Panc1 (cell line): ENCODE measurements around the gene TWIST2. TPM values are rescaled to one million over a fixed set of nuclear protein-coding genes. Genes with fewer than 3 reads are reported as not detected.

Experiments used
- ATAC-seq: fragments of 200-7000 bp; cut with Tn5 transposase; 2 replicates; pipeline ENCODE4 v1.9.1; 2020; ENCODE audit warnings: mild to moderate bottlenecking, moderate library complexity
- BruUV-seq: library from RNA; stranded (reverse); fragments of 400-500 nt; replicated peaks from 2 replicates; lab custom pipeline; 2021; lab: Mats Ljungman, UMichigan
- CTCF ChIA-PET: fragments of 300-600 bp; sonication (Branson Sonifier 250); formaldehyde crosslinking; loops from one replicate; lab custom pipeline; 2022; ENCODE audit warnings: antibody characterized with exemption; lab: Charles Lee
- POLR2A ChIA-PET: fragments of 300-600 bp; sonication (Branson Sonifier 250); formaldehyde crosslinking; loops from one replicate; lab custom pipeline; 2022; ENCODE audit warnings: antibody characterized with exemption; lab: Charles Lee
- DNase-seq: peaks from one replicate; pipeline ENCODE4 v3.0.0-alpha.2; 2010; ENCODE audit warnings: low read depth, low spot score
- H3K27ac ChIP-seq: 2 replicates; pipeline ENCODE4 v1.5.1; 2011; ENCODE audit warnings: mild to moderate bottlenecking, low read length, inconsistent platforms
- H3K27me3 ChIP-seq: fragments of 200-500 bp; sonication (Bioruptor generic); 2 replicates; pipeline ENCODE4 v1.6.0; 2014; ENCODE audit warnings: low read length, inconsistent platforms; ENCODE audit not compliant: control insufficient read depth, insufficient read depth
- H3K36me3 ChIP-seq: fragments of 200-500 bp; sonication (Bioruptor generic); 2 replicates; pipeline ENCODE4 v1.5.1; 2014; ENCODE audit warnings: inconsistent platforms, mild to moderate bottlenecking, low read length, moderate library complexity; ENCODE audit not compliant: control insufficient read depth, insufficient read depth
- H3K4me1 ChIP-seq: 2 replicates; pipeline ENCODE4 v1.5.1; 2011; ENCODE audit warnings: inconsistent platforms, mild to moderate bottlenecking, low read length, moderate library complexity; ENCODE audit not compliant: control insufficient read depth, insufficient read depth
- H3K4me3 ChIP-seq, 2 experiments: 2 replicates each; pipeline ENCODE4 v1.5.1; 2011 to 2012; ENCODE audit warnings: low read depth in 2 of 2, low read length in 2 of 2, mild to moderate bottlenecking in 2 of 2, inconsistent platforms in 1 of 2, moderate library complexity in 1 of 2
- H3K9me3 ChIP-seq: fragments of 200-500 bp; sonication (Bioruptor generic); 2 replicates; pipeline ENCODE4 v1.5.1; 2014; ENCODE audit warnings: low read depth, mild to moderate bottlenecking, inconsistent platforms, low read length, moderate library complexity; ENCODE audit not compliant: control insufficient read depth, insufficient read depth
- CTCF ChIP-seq: fragments of 450-650 bp; IDR thresholded peaks from 2 replicates; pipeline ENCODE4 v1.5.1; 2017; ENCODE audit warnings: mild to moderate bottlenecking
- POLR2AphosphoS5 ChIP-seq: IDR thresholded peaks from 2 replicates; pipeline ENCODE4 v1.6.1; 2012; ENCODE audit warnings: mild to moderate bottlenecking, low read depth, low read length, moderate library complexity
- REST ChIP-seq, 2 experiments: IDR thresholded peaks; 2 replicates each; pipeline ENCODE4 v1.6.1; 2011 to 2012; ENCODE audit warnings: low read depth in 2 of 2, control low read depth in 1 of 2, low read length in 1 of 2, mild to moderate bottlenecking in 1 of 2, moderate library complexity in 1 of 2; ENCODE audit not compliant: insufficient read depth in 1 of 2
- SIN3A ChIP-seq: IDR thresholded peaks from 2 replicates; pipeline ENCODE4 v1.6.1; 2012; ENCODE audit warnings: low read depth, mild to moderate bottlenecking, low read length, moderate library complexity, borderline replicate concordance; ENCODE audit not compliant: insufficient read depth
- TCF7L2 ChIP-seq: IDR thresholded peaks from 2 replicates; pipeline ENCODE4 v1.6.1; 2011; ENCODE audit warnings: mild to moderate bottlenecking, low read depth, low read length, inconsistent platforms
- in situ Hi-C: cut with HindIII; loops from 2 replicates; pipeline ENCODE4 v1.10.0; 2016; ENCODE audit warnings: low sequenced_read_pairs, low pct_unique_long_range_greater_than_20kb
- intact Hi-C: fragments of 100-400 bp; cut with micrococcal nuclease; formaldehyde crosslinking; loops from one replicate; pipeline ENCODE4 v1.10.0; 2022; ENCODE audit not compliant: unreplicated experiment
- total RNA-seq: library from RNA; stranded (reverse); gene quantifications from one replicate; pipeline ENCODE4 v1.2.1, GENCODE V29; 2021; ENCODE audit not compliant: unreplicated experiment

The TWIST2 gene
- total RNA-seq, 1 experiment from 2014 or later, result 4.2 TPM

- BruUV-seq, result no TSS peak
- in situ Hi-C loops, result no loop called here
- peak overlapping the region; percentile 99 for H3K27ac ChIP-seq
- no peaks in the 10 kb centered on the region for H3K27me3 ChIP-seq
- ChIA-PET CTCF (no interaction called here), POLR2A (no interaction called here)
- H3K4me3 ChIP-seq, result peak overlapping the region in 1 of 2 experiments; percentile 24; a peak in 2 of 4 replicates
- TF ChIP-seq REST (IDR thresholded peaks at IDR 0.05; ENCODE audit: insufficient read depth in 1 of 2, low read depth in 2 of 2, low read length in 1 of 2), result no peak
- TF ChIP-seq POLR2AphosphoS5, result no peak
- TF ChIP-seq CTCF, result no peak
- no peak for TF ChIP-seq SIN3A
- TF ChIP-seq TCF7L2, result no peak
- DNase-seq (no peak), ATAC-seq (no peak)
- no peaks in the 10 kb centered on the region for H3K9me3 ChIP-seq
- intact Hi-C loops, result no loop called here
- H3K4me1 ChIP-seq, result peaks cover 61% of the 10 kb centered on the region
- H3K36me3 ChIP-seq, result no peaks in the 10 kb centered on the region
These were observed 15.9 kb downstream of the TWIST2 start for GRCh38 chr2:238863749-238864206.

GRCh38 chr2:238864207-238865014, 16.5 kb downstream of the TWIST2 start:
- peaks cover 66% of the 10 kb centered on the region for H3K4me1 ChIP-seq
- H3K27me3 ChIP-seq, result no peaks in the 10 kb centered on the region
- TF ChIP-seq TCF7L2 (peak; percentile 100), POLR2AphosphoS5 (peak; percentile 95), REST (IDR thresholded peaks at IDR 0.05; ENCODE audit: insufficient read depth in 1 of 2, low read depth in 2 of 2, low read length in 1 of 2) (0 out of 4 replicates have a peak, but pooled peaks of 1 of the 2 experiments have one; percentile 27), CTCF (no peak)
- ChIA-PET CTCF (interaction anchor here (0.6 kb wide), 1 partner anchor 427 kb away, joined by 5 read pairs; no protein-coding TSS in a partner anchor), POLR2A (no interaction called here)
- DNase-seq, result peak; percentile 80
- peak overlapping the region; percentile 8 to 24; a peak in 2 of 4 replicates for H3K4me3 ChIP-seq
- ATAC-seq, result peak; percentile 95
- H3K36me3 ChIP-seq, result no peaks in the 10 kb centered on the region
- no TSS peak for BruUV-seq
- H3K27ac ChIP-seq, result peak overlapping the region; percentile 99
- in situ Hi-C loops (no loop called here), intact Hi-C loops (no loop called here)
- H3K9me3 ChIP-seq, result no peaks in the 10 kb centered on the region
